IMR-90 (cell line): ENCODE results near the gene RORC. TPM values are rescaled to one million over a fixed set of nuclear protein-coding genes. Genes with fewer than 3 reads are reported as not detected.

Experiments used
- ATAC-seq: fragments of 200-7000 bp; cut with Tn5 transposase; 2 replicates; pipeline ENCODE4 v1.9.1; 2020; ENCODE audit warnings: low read depth, mild to moderate bottlenecking, moderate library complexity
- BruUV-seq: library from RNA; stranded (reverse); fragments of 400-500 nt; replicated peaks from 2 replicates; lab custom pipeline; 2021; lab: Mats Ljungman, UMichigan
- CTCF ChIA-PET: fragments of 300-600 bp; formaldehyde crosslinking; extraction: SDS; loops from one replicate; lab custom pipeline; 2021; ENCODE audit warnings: antibody characterized with exemption; lab: Yijun Ruan, JAX
- POLR2A ChIA-PET: fragments of 300-600 bp; sonication (Branson Sonifier 250); formaldehyde crosslinking; loops from one replicate; lab custom pipeline; 2022; ENCODE audit warnings: antibody characterized with exemption; ENCODE audit not compliant: unreplicated experiment; lab: Charles Lee
- DNase-seq: peaks from one replicate; pipeline ENCODE4 v3.0.0; 2013
- H2AFZ ChIP-seq: replicated peaks from 2 replicates; pipeline ENCODE3; 2013; ENCODE audit warnings: low read length, mild to moderate bottlenecking; ENCODE audit not compliant: poor library complexity
- H2AK5ac ChIP-seq: 2 replicates; pipeline ENCODE4 v1.6.1; 2013; ENCODE audit warnings: low read depth, low read length, inconsistent platforms
- H2AK9ac ChIP-seq: replicated peaks from 2 replicates; pipeline ENCODE3; 2013; ENCODE audit warnings: mild to moderate bottlenecking, low read depth, low read length, moderate library complexity; ENCODE audit not compliant: poor library complexity
- H2BK120ac ChIP-seq: 2 replicates; pipeline ENCODE4 v1.6.1; 2013; ENCODE audit warnings: low read depth, low read length, inconsistent platforms
- H2BK15ac ChIP-seq: 3 replicates; pipeline ENCODE4 v1.6.1; 2013; ENCODE audit warnings: low read depth, low read length, inconsistent platforms
- H2BK20ac ChIP-seq: 2 replicates; pipeline ENCODE4 v1.6.1; 2013; ENCODE audit warnings: low read depth, mild to moderate bottlenecking, inconsistent platforms, low read length, moderate library complexity
- H2BK5ac ChIP-seq: 2 replicates; pipeline ENCODE4 v1.6.1; 2013; ENCODE audit warnings: mild to moderate bottlenecking, low read depth, low read length, inconsistent platforms; ENCODE audit not compliant: poor library complexity, severe bottlenecking
- H3K14ac ChIP-seq: replicated peaks from 2 replicates; pipeline ENCODE4 v1.6.1; 2013; ENCODE audit warnings: low read depth, low read length, inconsistent platforms
- H3K18ac ChIP-seq: 2 replicates; pipeline ENCODE4 v1.6.1; 2013; ENCODE audit warnings: low read depth, low read length, control low read depth
- H3K23ac ChIP-seq: 2 replicates; pipeline ENCODE4 v1.6.1; 2013; ENCODE audit warnings: low read depth, low read length, inconsistent platforms
- H3K27ac ChIP-seq: 2 replicates; pipeline ENCODE4 v1.5.1; 2013; ENCODE audit warnings: mild to moderate bottlenecking, control low read depth, low read length; ENCODE audit not compliant: insufficient read depth
- H3K27me3 ChIP-seq: 2 replicates; pipeline ENCODE4 v1.6.1; 2013; ENCODE audit warnings: low read length; ENCODE audit not compliant: control insufficient read depth, insufficient read depth
- H3K36me3 ChIP-seq: 2 replicates; pipeline ENCODE4 v1.6.1; 2013; ENCODE audit warnings: low read length, mixed read lengths; ENCODE audit not compliant: control insufficient read depth, insufficient read depth
- H3K4ac ChIP-seq: 2 replicates; pipeline ENCODE4 v1.6.1; 2013; ENCODE audit warnings: low read depth, low read length, inconsistent platforms
- H3K4me1 ChIP-seq: 2 replicates; pipeline ENCODE4 v1.6.1; 2013; ENCODE audit warnings: low read length, mixed read lengths; ENCODE audit not compliant: control insufficient read depth, insufficient read depth
- H3K4me2 ChIP-seq: 2 replicates; pipeline ENCODE4 v1.6.1; 2013; ENCODE audit warnings: low read depth, mild to moderate bottlenecking, control low read depth, low read length, moderate library complexity
- H3K4me3 ChIP-seq: 2 replicates; pipeline ENCODE4 v1.5.1; 2013; ENCODE audit warnings: low read depth, mild to moderate bottlenecking, control low read depth, low read length, moderate library complexity; ENCODE audit not compliant: insufficient read depth
- H3K56ac ChIP-seq: 2 replicates; pipeline ENCODE4 v1.6.1; 2013; ENCODE audit warnings: low read length, inconsistent platforms; ENCODE audit not compliant: insufficient read depth; ENCODE audit errors: extremely low read depth
- H3K79me1 ChIP-seq, 2 experiments: 2 replicates each; pipeline ENCODE4 v1.6.1; 2013; ENCODE audit warnings: low read length in 2 of 2, inconsistent platforms in 1 of 2, low read depth in 1 of 2
- H3K9ac ChIP-seq: 2 replicates; pipeline ENCODE4 v1.6.1; 2013; ENCODE audit warnings: low read depth, low read length, control low read depth
- H3K9me1 ChIP-seq: 2 replicates; pipeline ENCODE4 v1.6.1; 2013; ENCODE audit warnings: low read length, inconsistent platforms; ENCODE audit not compliant: insufficient read depth
- H3K9me3 ChIP-seq: 2 replicates; pipeline ENCODE4 v1.6.1; 2013; ENCODE audit warnings: low read length; ENCODE audit not compliant: control insufficient read depth, insufficient read depth
- H4K20me1 ChIP-seq: 2 replicates; pipeline ENCODE4 v1.6.1; 2013; ENCODE audit warnings: low read length, inconsistent platforms; ENCODE audit not compliant: insufficient read depth
- H4K5ac ChIP-seq: 2 replicates; pipeline ENCODE4 v1.6.1; 2013; ENCODE audit warnings: mild to moderate bottlenecking, low read depth, low read length, control low read depth
- H4K8ac ChIP-seq, 2 experiments: 2 replicates each; pipeline ENCODE4 v1.6.1; 2013; ENCODE audit warnings: low read depth in 2 of 2, low read length in 2 of 2, control low read depth in 1 of 2, inconsistent platforms in 1 of 2
- H4K91ac ChIP-seq: 2 replicates; pipeline ENCODE4 v1.6.1; 2013; ENCODE audit warnings: low read depth, low read length, inconsistent platforms; ENCODE audit not compliant: insufficient read depth
- BHLHE40 ChIP-seq: fragments of 150-350 bp; IDR thresholded peaks from 2 replicates; pipeline ENCODE4 v1.6.1; 2016; ENCODE audit warnings: mild to moderate bottlenecking, low read depth, low read length
- CHD1 ChIP-seq: IDR thresholded peaks from 2 replicates; pipeline ENCODE4 v1.6.1; 2012; ENCODE audit warnings: low read depth, low read length, improper control_type of control experiment
- FOS ChIP-seq: fragments of 150-350 bp; IDR thresholded peaks from 2 replicates; pipeline ENCODE4 v1.6.1; 2016; ENCODE audit warnings: low read depth, low read length
- RFX5 ChIP-seq: IDR thresholded peaks from 2 replicates; pipeline ENCODE4 v1.8.0; 2012; ENCODE audit warnings: low read depth, mild to moderate bottlenecking, low read length, moderate library complexity
- SMC3 ChIP-seq: fragments of 150-350 bp; IDR thresholded peaks from 2 replicates; pipeline ENCODE4 v1.6.1; 2016; ENCODE audit warnings: low read depth, mild to moderate bottlenecking, antibody characterized with exemption, low read length, moderate library complexity
- WGBS, 2 experiments: methylation state at CpG; one replicate each; pipeline versions ENCODE4 v1.1.5 to v1.1.7; 2013; ENCODE audit warnings: missing lambda C conversion rate in 2 of 2; ENCODE audit not compliant: insufficient read length in 1 of 2; ENCODE audit errors: extremely low coverage in 2 of 2; 5-methylcytosine and 5-hydroxymethylcytosine counted together
- dilution Hi-C: fragments of 300-500 bp; cut with HindIII; formaldehyde crosslinking; loops from one replicate; pipeline ENCODE4 v1.14.3; 2018; ENCODE audit warnings: low sequenced_read_pairs; ENCODE audit not compliant: unreplicated experiment
- in situ Hi-C: fragments of 300-500 bp; cut with MboI; formaldehyde crosslinking; loops from 3 replicates; pipeline ENCODE4 v1.14.3; 2019; ENCODE audit warnings: low sequenced_read_pairs, inconsistent platforms, mixed read lengths
- intact Hi-C: fragments of 100-400 bp; cut with micrococcal nuclease; formaldehyde crosslinking; loops from 2 replicates; pipeline ENCODE4 v1.10.0; 2022
- polyA plus RNA-seq, 3 experiments: library from polyadenylated mRNA; depleted of rRNA; stranded (reverse); fragments of >200 nt; gene quantifications; 2 replicates each; pipeline ENCODE4 v1.2.3, GENCODE V29; 2012; ENCODE audit warnings: low replicate concordance in 1 of 3
- total RNA-seq: library from RNA; depleted of rRNA; stranded (reverse); fragments of >200 nt; gene quantifications from 2 replicates; pipeline ENCODE4 v1.2.3, GENCODE V29; 2012

Gene RORC
- total and polyA plus RNA-seq, 2 of the 4 experiments (the other 2 are of a cell fraction) = not detected

DNA sequence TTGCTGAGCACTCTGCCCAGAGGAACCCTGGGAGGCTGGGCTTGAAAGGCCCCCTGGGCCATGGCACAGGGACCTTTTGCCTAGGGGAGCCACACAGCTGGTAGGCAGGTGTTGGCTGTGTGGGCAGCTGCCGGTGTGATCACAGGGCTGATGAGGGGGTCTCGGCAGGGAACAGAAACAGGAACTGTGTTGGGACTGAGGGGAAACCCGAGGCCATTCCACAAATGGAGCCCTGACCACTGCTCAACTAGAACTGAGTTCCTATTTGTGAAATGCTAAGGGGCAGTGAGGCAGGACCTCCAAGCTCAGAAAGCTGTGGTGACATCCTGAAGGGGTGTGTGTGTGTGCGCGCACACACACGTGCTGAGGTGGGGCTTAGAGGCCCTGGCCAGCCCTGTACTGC, 28.3 kb upstream of the RORC start:
- Histone ChIP-seq H3K4me2 (no peak overlapping the region), H3K4me1 (peaks cover 1% of the 10 kb centered on the region; the same call in 1 of the 2 replicates), H2BK20ac (no peak overlapping the region), H2AK9ac (no peak overlapping the region), H3K18ac (no peak overlapping the region), H3K9me1 (peaks cover 4% of the 10 kb centered on the region; the same call in 1 of the 2 replicates), H4K91ac (no peak overlapping the region), H2AFZ (peak overlapping the region; percentile 39), H2AK5ac (no peak overlapping the region), H3K27me3 (peaks cover 22% of the 10 kb centered on the region), H3K4ac (no peak overlapping the region), H2BK120ac (no peak overlapping the region), H3K27ac (no peak overlapping the region), H3K56ac (no peak overlapping the region), H2BK5ac (no peak overlapping the region), H3K36me3 (no peaks in the 10 kb centered on the region), H3K9ac (no peak overlapping the region), H4K5ac (no peak overlapping the region), H3K23ac (no peak overlapping the region), H3K4me3 (no peak overlapping the region), H4K8ac (no peak overlapping the region), H2BK15ac (no peak overlapping the region), H4K20me1 (no peaks in the 10 kb centered on the region), H3K9me3 (no peaks in the 10 kb centered on the region), H3K79me1 (no peaks in the 10 kb centered on the region), H3K14ac (no peak overlapping the region)
- CTCF ChIA-PET = no interaction called here
- POLR2A ChIA-PET = no interaction called here
- in situ Hi-C loops = no loop called here
- DNase-seq (no peak), ATAC-seq (no peak)
- dilution Hi-C loops = no loop called here
- no peak for TF ChIP-seq FOS
- no peak for TF ChIP-seq BHLHE40
- TF ChIP-seq RFX5 = no peak
- TF ChIP-seq SMC3 = no peak
- TF ChIP-seq CHD1 = no peak
- WGBS, 2 experiments = 40% methylated on average over 1 of the region's 6 CpGs; no CpG with 5 or more reads in 1 of the 2 experiments
- no TSS peak for BruUV-seq
- intact Hi-C loops = no loop called here
